Myocyte (in vitro differentiated cells): ENCODE measurements around the gene CPE. TPM values are rescaled to one million over a fixed set of nuclear protein-coding genes. Genes with fewer than 3 reads are reported as not detected.

ENCODE experiments used
- DNase-seq: peaks from one replicate; pipeline ENCODE4 v3.0.0-alpha.2; 2012; ENCODE audit warnings: low read depth
- total RNA-seq: library from RNA; depleted of rRNA; stranded (reverse); fragments of >200 nt; gene quantifications from 2 replicates; pipeline ENCODE4 v1.2.3, GENCODE V29; 2014

The CPE gene
- total RNA-seq, 1 donor from 2014 or later: 3.2 TPM

DNA sequence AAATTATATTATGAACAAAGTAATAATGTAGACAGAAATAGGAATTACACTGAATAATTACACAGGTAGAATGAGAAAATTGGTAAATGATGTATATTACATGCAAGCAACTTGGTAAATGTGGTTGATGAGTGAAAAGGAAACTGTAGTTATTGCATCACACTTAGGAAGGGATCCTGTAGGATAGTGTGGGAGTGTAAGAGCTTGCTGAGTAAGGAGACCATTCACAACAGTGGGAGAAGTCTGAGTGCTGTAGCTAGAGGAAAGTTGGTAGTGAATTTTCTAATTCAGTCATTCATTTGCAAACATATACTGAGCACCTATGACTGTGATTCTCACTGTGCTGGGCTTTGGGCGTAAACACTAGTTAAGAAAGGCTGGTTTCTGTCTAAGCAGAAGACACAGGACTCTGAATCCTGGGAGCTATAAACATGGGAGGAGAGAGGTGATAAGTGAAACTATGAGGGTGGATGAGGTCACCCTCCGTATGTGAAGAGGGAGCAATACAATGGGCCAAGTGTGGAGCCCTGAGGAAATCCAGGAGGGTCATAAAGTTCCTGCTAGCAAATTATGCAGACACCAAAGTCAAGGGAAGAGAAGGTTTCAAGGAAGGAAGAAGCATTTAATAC, 14.2 kb upstream of the CPE start:
- DNase-seq: no peak

DNA sequence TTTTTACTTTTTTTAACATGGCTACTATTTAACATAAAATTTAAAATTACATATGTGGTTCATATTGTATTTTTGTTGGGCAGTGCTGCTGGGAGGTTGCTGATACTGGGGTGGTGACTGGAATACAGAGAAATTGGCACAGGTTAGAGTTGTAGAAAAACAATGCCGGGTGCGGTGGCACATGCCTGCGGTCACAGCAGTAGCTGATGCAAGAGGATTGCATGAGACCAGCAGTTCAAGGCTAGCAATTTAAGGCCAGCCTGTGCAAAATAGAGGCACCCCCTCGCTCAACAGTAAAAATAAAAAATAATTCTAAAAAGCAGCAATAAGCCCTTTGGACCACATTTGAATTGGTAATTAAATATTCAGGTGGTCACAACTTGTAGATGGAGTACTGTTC, 11.8 kb upstream of the CPE start:
- DNase-seq: no peak

DNA sequence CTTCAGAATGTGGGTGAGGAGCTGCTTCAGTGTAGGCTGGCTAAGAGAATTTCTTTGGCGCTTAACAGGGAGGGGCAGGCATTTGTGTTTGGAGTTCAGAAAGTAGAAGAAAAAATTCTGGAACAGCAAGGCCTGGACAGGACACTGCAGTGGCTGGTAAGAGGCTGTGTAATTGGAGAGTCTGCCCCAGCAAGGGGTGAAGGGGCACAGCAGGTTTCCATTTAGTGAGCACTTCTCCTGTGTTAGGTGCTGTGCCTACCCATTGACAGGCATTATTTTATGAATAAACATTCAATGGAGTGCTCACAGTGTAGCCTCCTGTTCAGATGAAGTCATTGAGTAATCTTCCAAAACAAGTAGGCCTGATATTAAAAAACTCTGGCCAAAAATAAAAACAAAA, 10.7 kb upstream of the CPE start:
- DNase-seq: no peak

DNA sequence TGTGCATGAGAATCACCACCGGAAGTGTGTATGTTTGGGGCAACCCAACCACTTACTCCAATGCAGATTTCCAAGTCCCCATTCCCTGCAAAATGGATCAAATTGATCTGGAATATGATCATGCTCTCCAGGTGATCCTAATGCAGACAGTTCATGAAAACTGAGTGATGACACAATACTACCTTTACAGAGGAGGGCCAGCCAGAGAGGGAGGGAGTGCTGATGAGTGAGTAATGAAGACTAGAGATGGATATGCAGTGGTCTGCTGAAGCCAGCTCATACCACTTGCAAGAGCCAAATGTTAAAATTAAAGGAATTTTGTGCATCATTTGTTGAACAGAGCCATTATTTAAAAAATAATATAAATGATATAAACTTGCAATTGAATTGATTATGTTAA, 10.2 kb upstream of the CPE start:
- no peak for DNase-seq

DNA sequence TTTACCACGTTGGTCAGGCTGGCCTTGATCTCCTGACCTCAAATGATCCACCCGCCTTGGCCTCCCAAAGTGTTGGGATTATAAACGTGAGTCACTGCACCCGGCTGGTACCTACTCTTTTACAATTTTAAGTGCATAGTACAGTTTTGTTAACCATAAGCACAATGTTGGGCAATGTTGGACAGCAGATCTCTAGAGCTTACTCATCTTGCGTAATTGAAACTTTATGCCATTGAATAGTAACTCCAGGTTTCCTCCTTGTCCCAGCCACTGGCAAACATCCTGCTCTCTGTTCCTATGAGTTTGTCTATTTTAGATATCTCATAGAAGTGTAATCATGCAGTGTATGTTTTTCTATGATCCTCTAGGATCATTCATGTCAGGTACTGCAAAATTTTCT, 9.3 kb upstream of the CPE start:
- DNase-seq: no peak

DNA sequence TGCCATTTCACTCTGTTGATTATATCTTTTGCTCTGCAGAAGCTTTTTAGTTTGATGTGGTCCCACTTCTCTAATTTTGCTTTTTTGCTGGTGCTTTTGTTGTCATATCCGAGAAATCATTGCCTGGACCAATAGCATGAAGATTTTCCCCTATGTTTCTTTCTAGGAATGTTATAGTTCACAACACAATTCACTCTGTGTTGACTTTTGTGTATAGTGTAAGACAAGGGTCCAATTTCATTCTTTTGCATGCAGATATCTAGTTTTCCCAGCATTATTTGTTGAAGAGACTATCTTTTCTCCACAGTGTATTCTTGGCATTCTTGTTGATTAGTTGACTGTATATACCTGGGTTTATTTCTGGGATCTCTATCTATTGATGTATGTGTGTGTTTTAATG, 8.3 kb upstream of the CPE start:
- no peak for DNase-seq

DNA sequence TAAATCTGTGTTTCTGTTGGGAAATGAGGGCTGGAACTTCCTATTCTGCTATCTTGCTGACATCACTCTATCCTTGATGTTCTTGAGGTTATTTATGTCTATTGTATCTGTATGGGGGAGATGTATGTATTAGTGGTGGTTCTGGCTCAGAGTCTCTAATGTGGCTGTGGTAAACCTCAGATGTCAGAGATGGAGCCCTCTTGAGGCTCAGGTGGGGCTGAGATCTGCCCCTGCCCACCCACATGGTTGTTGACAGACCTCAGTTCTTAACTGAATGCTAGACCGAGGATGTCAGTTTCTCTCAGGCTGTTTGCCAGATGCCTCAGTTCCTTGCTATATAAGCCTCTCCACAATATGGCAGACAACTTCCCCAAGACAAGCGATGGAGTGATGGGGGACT, 3.3 kb upstream of the CPE start:
- DNase-seq: no peak

DNA sequence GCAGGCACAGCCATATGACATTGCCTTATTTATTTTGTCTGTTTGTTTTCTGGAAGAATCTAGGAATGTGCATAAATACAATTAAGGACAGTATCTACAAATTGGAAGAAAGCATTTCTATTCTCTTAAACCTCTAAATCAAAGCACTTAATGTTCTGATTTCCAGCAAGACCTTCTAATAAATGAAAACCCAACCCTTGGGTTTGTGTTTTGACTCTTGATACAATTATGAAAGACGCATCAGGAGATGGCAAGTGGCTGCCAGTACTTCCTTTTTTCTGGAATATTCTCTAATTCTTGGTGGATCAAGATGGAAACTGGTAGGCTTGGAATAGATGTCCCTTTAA, 437 bp upstream of the CPE start:
- DNase-seq: no peak

DNA sequence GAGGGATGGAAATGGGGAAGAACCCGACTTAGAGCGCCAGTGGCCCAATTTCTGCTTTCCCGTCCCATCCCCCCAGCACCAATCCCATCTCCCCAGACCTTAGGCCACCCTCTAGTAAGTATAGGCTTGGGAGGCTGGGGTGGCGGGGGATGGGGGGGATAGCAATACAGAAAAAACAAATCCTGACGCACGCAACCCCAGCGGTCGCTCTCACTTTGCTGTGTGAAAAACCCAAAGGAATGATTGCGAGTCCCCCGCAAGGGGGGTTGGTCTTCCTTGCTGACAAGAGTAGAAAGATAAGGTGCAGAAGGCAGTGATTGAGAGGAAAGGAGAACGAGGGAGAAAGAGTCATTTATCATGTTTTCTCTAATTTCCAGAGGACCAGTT, 863 bp downstream of the CPE start:
- DNase-seq: no peak

DNA sequence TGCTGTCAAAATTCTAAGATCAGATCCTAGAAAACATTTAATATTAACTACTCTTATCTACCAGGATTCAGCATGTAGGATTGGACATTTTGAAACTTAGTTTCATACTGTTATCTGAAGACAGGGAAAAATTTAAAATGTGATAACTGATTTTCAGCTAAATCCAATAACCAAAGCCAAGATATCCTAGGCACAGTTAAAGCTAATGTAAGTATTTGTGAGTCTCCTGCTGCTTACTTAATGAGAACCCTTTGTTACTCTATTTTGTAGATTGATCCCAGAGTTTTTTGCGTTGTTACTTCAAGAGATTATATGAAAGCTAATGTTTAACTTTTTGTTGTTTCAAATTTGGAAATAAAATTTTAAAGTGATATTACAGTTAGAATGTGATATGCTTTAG, 2.0 kb downstream of the CPE start:
- DNase-seq: no peak

DNA sequence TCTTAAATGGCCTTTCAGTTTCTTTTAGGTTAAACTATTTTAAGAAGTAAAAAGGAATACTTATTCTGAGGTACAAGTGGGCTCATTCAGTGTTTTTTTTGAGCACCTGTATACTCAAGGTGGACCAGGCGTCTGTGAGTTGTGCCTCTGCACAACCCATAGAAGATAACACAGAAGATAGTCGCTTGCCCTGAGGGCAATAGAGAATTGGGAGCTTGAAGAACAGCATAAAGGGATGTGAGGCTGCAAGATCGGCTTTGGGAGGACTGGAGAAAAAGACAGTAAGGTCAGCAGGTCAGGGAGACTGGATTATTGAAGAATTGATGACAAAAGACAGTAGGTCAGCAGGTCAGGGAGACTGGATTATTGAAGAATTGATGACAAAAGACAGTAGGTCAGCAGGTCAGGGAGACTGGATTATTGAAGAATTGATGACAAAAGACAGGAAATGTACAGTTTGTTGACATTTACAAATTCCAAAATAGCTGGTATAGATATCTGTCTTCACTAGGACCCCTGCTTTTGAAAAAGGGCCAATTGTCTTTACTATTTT, 3.1 kb downstream of the CPE start:
- DNase-seq: no peak

DNA sequence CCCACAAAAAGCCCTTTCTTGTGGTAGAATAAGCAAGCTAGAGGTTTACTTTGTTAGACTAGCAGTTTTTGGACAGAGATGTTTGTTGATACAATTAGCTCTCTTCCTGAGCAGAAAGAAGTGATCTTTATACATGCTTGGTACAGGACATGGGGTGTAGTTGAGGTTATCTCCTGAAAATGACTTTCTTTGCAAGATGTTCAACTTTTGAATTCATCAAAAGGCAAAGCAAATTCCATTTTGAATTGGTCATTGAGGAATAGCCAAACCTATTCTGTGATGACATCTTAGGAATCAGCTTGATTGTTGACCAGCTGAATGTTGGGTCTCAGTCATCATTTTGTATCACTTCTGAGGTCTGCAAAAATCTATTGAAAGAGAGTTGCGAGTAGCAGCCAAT, 3.8 kb downstream of the CPE start:
- DNase-seq: no peak

DNA sequence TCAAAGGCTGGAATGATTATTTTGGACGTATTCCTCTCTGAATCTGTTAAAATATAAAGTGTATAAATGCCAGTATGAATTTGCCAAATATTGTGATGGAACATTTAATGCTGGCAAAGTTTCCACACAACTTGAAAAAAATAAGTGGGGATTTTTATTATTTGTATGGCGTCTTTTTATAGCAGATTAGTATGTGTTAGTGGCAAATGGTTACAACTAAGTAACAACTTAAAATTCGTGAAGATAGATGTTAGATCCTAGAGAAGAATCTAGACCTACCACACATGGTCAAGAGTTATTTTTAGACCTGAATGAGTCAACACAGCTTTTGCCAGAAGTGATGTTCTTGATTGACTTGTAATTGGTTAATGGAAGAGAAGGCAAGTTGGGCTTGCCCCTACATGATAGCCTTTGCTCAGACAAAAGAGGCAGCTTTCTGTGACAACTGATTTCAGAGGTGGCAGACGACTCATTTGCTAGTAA, 4.8 kb downstream of the CPE start:
- DNase-seq: peak; percentile 37

DNA sequence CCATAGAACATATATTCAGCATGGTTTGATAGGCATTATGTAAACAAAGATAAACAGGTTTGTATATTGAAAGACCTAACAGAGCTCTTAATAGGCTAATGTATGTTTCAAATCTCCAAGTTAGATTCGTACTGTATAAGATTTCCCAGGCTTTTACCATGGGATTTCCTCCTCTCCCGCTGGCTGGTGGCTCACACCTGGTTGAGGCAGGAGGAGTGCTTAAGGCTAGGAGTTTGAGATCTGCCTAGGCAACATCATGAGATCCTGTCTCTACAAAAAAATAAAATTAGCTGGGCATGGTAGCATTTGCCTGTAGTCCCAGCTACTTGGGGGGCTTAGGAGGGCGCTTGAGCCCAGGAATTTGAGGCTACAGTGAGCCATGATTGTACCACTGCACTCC, 5.4 kb downstream of the CPE start:
- no peak for DNase-seq

DNA sequence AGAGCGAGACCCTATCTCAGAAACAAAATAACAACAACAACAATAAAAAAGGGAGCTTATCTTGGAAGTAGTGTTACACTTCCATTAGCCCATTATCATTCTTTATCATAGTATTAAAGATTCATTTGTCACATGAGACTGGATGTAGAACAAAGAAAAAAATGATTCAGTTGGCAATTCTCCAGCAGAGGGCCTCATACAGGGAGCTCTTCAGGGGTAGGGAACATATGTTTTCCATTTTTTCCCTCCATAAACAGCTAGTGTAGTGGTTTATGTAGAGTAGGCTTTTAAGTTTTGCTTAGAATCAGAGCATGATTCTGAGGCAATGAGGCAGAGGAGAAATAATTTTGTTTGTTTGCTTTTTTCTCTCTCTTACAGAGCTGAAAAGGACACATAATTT, 5.8 kb downstream of the CPE start:
- no peak for DNase-seq

DNA sequence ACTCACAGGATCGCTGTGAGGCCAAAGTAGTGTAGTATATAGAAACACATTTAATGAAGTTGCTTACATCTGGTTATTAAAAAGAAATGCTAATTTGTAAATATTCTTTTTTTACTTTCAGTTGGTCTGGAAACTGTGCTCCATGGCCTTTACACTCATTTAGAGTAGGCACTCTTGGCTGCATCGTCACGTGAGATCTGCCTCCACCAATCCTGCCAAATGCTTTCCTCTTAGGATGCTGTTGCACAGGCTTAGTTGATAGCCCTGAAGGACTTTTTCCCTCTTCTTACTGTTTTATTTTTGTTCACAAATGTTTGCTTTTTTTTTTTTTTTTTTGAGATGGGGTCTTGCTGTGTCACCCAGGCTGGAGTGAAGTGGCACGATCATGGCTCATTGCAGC, 6.3 kb downstream of the CPE start:
- no peak for DNase-seq

DNA sequence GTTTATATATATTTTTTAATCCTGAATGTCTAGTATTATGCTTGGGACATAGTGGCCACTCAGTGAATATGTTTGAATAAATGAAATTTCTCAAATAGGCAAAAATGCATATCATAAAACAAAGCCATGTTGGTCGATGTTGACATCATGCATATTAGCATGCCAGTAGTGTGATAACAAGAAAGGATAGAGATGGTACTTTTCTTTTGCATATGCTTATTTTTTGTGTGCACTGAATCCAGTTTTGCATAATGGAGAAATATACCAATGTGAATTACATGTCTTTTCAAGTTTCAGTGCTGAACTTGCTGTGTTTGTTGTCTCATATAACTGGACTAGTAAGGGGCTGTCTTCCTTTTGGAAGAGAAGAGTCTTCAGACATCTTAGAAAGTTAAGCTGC, 7.5 kb downstream of the CPE start:
- no peak for DNase-seq

DNA sequence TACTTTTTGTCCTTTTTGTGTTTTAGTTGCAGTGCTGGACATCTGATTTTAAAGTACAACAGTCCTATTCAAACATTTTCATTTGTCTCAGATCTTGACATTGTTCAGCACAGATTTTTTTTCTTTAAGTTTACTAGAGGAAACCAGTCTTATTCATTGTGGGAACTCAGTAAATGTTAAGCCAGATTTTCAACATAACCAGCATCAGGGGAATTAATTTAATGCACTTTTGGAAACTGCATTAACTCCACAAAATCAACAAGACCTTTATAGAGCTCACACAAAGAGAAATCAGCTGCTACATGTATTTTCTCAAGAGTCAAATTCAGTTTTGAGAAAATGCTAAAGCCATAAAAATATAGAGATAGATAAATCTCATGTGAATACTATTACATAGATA, 9.9 kb downstream of the CPE start:
- DNase-seq: no peak

DNA sequence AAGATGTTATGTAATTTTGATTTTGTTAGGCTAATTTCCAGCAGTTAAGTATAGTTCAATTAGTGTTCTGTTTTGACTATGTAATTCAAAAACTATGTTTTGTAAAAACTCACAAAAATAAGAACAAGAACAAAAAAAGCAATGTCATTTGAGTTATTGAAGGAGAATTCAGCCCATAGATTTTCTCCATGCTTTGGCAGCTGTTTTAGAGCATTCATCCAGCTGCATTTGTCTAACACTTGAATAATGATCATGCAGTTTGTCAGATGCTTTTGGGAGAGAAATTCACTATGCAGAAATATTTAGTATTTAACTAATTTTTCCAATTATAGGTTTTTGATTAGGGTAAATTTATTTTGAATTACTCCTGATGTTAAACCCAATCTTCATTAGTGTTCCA, 14.2 kb downstream of the CPE start:
- DNase-seq: no peak

DNA sequence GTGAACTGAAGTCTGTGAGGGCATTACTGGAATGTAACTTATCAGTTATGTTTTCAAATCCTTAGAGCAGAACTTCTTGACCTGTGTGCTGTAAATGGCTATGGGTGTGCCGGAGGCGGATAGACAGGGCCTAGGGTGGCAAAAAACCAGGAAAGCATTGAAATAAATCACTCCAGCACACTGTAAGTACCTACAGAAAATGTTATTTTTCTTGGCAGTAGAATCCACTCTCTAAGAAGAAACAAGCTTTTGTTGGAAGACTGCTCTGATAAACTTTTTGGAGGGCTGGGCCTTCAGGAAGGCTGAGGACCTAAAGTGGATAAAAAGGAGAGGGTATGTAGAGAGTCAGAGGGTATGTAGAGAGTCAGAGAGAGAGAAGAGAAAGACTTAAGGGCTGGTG, 14.9 kb downstream of the CPE start:
- no peak for DNase-seq

DNA sequence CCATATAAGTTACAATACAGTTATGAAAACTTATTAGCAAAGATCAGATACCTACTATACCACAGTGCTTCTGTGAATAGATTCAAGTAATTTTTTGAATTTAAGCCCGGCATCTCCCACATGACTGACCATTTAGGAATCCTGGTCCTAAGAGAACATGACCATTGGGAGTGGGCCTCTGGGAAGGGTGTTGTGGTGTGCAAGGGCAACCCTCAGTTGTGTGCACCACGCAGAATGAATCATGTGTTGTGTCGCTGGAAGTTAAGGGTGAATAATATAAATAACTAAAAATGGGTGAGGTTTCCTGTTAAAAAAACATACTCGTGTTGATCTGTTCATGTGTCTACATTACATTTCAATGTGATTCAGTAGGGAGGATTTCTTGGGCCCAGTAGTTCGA, 15.5 kb downstream of the CPE start:
- DNase-seq: no peak

DNA sequence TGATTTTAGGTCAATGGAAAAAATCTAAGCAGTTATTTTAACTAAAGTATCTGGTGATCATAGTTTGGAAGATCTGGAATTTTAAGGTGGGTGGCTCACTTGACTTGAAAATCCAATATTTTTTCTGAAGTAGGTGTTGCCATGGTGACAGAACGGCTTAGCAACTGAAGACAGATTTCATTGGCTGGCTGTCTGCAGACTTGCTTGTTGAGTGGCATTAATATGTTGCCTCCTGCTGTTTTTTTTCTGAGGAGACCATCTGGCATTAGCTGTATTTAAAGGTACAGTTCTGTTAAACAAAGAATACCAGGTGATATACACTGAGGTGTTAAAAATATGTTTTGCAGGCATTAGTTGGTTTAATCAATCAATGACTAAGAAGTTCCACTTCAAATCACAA, 19.8 kb downstream of the CPE start:
- peak; percentile 62 for DNase-seq

DNA sequence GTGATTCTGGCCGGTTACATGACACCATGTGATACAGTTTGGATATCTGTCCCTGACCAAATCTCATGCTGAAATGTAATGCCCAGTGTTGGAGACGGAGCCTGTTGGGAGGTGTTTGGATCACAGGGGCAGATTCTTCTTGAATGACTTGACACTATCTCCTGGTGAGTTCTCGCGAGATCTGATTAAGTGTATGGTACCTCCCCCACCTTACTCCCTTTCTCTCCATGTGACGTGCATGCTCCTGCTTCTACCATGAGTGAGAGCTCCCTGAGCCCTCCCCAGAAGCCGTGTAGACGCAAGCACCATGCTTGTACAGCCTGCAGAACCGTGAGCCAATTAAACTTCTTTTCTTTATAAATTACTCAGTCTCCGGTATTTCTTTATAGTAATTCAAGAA, 23.6 kb downstream of the CPE start:
- no peak for DNase-seq

DNA sequence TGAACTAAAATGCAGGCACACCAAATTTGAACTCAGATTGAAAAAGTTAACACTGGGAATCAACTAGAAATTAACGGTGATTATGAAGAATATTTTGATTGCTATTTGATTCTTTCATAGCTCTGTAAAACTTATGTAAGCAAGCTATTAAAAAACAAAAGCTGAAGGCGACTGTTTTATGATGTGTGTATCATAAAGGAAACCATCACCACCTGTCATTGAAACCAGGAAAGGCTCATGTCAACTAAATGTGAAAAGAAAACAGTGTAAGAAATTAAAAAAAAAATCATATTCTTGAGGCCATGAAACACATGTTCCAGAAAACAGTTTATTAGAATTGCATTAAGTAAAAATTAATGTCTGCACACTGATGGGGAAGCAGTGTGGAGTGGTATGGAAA, 24.2 kb downstream of the CPE start:
- no peak for DNase-seq
